Raji (cell line): ENCODE data around the gene DOCK6.

Experiments used
- POLR2A ChIP-seq: IDR thresholded peaks from 2 replicates; pipeline ENCODE4 v1.6.1; 2011; ENCODE audit warnings: low read depth, low read length, control low read depth; ENCODE audit not compliant: insufficient read depth

DOCK6 gene

DNA sequence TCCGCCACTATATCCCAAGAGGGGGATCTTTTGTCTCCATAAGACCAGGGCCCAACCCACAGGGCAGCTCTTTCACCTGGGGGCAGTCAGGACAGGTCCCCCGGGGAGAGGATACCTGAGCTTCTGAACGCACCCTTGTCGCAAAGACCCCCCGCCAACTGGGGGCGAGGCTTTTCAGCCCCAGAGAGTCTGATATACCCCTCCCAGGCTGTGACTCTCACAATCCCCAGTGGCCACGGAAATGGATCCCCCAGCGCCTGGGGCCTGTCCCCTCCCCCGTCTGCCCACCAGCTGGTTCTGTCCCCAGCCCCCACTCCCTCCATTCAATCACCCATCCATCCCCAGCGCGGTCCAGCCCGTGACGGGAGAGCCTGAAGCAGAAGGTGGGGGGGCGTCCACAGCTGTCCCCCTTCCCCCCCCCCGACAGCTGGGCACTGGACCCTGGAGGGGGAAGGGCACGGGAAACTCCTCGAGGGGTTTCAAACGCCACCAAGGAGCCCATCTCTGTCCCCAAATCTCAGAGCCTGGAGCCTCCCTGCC is 823 bp downstream of the DOCK6 start:
- no peak for TF ChIP-seq POLR2A

DNA sequence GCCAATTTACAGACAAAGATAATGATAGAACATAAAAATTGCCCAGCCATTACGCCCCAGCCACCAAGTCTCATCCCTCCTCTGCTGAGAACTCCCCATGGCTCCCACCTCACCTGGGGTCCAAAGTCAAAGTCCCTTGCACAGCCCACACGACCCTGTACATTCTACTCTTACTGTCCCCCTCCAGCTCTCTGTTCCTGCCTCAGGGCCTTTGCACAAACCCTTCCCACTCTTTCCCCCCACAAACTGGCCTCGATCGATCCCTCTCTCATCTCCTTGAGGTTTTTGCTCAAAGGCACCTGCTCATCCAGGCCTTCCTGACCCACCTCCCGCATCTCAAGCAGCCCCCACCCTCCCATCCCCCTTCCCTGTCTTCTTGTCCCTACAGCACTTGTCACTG is 1.3 kb downstream of the DOCK6 start:
- TF ChIP-seq POLR2A = no peak

DNA sequence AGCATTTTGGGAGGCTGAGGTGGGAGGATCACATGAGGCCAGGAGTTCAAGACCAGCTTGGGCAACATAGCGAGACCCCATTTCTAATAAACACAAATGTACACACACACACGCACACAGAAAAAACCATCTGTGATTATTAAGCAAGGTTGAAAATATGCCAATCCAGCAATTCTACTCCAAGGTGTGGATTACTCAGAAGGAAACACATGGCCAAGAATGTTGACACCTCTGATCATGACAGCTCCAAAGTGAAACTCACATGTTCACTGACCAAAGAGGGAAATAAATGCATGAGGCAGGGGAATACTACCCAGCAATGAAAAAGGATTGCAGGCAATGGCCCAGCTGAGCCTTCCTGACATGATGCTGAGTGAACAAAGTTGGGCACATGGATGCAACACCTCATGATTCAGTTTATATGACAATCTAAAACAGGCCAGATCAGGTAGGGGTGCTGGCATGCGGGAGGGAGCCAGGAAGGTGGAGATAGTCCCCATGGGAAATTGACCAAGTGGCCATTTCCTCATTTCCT is 4.4 kb downstream of the DOCK6 start:
- TF ChIP-seq POLR2A = no peak

DNA sequence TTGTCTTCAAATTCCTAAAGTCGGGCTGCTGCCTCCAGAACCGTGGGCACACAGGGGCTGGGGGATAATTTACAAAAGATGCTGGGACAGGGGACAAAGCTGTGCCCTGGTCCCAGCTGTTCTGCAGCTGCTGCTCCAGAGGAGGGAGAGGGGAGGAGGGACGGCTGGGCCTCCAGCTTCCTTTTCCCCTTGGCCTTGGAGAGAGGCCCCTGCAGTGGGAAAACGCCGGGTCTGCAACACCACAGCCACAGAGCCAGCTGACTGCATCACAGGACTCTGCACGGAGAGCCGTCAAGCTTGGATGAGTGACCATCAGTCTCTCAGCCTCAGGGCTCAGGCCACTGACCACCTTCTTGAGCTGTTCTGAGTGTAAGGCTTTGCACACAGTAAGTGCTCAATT is 6.1 kb downstream of the DOCK6 start:
- no peak for TF ChIP-seq POLR2A

DNA sequence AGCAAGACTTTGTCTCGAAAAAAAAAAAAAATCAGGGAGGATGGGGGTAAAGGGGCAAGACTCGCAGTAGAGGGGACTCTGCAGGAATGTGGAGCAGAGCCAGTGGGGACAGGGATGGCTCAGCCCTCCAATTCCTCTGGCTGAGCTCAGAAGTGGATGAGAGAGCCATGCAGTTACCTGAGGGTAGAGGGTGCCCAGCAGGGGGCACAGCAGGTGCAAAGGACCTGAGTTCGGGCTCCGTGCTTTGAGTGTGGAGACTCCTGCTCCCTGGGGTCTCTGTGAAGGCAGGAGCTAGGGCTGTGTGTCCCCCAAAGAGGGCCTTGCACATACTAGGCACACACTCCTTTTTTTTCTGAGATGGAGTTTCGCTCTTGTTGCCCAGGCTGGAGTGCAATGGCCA is 7.7 kb downstream of the DOCK6 start:
- no peak for TF ChIP-seq POLR2A

DNA sequence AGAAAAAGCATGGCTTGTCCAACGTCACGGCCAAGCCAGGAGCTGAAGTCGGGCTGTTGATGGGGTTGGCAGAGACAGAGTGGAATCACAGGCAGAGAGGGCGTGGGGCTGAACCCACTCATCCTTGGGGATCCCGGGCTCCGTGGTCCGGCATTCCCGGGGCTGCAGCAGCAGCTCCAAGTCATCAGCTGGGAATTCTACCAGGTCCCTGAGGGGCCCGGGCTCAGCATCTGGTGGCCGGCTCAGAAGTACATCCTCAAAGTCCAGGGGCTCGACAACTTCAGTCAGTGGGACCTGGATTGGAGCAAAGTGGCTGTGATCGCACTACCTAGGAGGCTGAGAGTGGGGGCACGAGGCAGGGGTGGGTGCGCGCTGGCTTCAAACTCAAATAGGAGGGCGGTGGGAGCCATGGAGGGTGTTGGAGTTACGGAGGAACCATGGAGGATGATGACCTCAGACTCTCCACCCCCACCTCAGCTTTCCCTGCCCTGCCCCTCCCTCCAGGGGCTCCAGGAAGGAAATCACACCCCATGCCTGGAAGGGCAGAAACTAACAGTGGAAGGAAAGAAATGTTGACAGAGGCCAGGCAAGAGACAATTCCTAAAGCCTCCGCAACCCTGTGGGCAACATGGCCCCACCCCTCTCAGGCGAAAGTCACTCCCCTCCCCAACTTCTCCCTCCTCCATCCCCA is 9.5 kb downstream of the DOCK6 start:
- no peak for TF ChIP-seq POLR2A

DNA sequence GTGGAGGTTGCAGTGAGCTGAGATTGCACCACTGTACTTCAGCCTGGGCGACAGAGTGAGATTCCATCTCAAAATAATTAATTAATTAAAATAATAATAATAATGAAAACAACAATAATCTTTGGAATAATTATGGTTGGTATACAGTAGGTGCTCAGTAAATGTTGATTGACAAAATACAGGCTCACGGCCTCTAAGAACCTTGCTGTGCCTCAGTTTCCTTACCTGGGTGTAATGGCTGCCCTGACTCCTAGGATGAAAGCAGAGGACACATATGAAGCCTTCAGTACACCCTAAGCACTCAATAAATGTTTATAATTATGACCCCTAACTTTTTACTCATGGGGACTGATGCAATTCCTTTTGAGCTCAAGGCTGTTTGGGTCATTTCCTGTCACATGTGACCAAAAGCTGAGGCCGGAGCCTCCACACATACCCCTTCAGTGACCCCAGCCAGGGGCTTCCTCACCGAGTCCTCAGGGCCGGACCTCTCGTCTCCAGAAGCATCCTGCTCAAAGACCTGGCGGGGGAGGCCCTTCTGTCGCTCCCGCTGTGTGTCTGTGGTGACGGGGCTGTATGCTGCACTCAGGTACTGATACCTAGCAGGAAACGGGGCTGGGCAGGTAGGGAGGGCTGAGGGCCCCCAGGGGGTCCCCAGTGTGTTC is 10.5 kb downstream of the DOCK6 start:
- no peak for TF ChIP-seq POLR2A

DNA sequence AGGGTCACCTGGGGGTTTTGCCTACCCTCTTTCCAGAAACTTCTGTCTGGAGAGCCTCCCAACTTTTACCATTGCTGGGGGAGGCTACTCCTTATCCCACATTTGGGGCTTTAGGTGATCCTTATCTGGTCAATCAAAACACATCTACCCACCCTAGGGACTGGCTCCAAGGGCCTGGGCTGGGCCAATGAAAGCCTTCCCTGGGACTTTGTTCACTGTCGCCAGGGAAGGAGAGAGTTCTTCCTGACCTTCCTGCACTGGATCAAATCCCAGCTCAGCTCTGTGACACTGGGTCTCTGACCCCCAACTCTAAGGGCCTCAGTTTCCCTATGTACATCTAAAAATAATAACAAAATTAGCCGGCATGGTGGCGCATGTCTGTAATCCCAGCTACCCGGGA is 11.1 kb downstream of the DOCK6 start:
- no peak for TF ChIP-seq POLR2A

DNA sequence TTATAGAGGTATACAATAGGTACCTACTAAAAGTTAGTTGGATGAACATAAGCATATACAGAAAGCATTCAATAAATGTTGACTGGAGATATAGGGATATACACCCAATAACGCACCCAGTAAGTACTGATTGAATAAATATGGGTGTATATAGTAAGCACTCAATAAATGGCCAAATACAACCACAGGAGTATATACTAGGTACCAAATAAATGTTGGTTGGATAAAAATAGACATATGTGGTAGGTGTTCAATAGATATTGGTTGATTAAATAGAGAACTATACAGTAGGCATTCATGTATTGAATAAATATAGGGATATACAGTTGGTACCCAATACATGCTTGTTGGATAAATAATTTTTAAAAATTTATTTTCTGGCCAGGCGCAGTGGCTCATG is 13.5 kb downstream of the DOCK6 start:
- no peak for TF ChIP-seq POLR2A

DNA sequence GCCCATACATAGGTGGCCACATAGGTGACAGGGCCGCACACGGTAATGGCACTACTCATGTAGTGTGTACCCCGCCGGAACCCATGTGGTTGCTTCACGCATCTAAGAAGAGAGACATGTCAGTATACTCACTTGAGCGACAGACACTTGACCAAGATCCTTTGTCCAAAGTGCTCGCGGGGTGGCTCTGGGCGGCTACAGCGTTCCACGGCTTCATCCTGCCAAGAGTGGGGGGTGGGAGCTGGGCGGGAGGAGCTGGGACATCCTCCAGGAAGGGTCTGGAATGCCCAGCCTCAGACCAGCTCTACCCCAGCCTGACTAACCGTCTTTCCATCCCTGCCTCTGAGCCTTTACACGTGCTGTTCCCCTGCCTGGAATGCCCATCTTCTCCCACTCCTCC is 14.4 kb downstream of the DOCK6 start:
- TF ChIP-seq POLR2A = no peak

DNA sequence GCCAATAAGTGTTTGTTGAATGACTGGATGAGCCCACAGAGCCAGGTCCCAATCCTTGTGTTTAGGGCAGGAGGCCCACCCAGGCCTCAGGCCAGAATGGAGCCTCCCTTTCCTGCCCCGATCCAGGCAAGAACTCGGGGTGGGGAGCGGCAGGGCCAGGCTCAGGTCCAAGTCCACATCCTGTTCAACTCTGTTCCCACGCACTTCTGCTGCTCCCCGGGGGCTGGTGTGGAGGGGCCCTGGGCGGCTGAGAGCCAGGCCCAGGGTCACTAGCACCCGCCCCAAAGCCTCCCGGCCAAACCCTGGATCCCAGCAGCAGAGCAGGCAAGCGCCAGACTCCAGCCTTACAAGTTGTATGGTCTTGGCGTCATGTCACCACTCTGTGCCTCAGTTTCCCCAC is 14.9 kb downstream of the DOCK6 start:
- no peak for TF ChIP-seq POLR2A

DNA sequence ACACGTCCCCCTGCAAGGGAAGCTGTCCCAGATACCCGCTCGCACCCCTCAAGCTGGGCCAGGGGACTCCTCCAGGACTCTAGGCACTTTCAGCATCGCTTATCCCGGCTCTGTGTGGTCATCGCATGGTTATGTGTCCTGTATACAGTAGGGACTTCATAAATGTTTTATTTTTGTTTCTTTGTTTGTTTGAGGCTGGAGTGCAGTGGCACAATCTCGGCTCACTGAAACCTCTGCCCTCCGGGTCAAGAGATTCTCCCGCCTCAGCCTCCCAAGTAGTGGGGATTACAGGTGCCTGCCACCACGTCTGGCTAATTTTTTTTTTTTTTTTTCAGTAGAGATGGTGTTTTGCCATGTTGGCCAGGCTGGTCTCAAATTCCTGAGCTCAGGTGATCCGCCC is 15.4 kb downstream of the DOCK6 start:
- no peak for TF ChIP-seq POLR2A

DNA sequence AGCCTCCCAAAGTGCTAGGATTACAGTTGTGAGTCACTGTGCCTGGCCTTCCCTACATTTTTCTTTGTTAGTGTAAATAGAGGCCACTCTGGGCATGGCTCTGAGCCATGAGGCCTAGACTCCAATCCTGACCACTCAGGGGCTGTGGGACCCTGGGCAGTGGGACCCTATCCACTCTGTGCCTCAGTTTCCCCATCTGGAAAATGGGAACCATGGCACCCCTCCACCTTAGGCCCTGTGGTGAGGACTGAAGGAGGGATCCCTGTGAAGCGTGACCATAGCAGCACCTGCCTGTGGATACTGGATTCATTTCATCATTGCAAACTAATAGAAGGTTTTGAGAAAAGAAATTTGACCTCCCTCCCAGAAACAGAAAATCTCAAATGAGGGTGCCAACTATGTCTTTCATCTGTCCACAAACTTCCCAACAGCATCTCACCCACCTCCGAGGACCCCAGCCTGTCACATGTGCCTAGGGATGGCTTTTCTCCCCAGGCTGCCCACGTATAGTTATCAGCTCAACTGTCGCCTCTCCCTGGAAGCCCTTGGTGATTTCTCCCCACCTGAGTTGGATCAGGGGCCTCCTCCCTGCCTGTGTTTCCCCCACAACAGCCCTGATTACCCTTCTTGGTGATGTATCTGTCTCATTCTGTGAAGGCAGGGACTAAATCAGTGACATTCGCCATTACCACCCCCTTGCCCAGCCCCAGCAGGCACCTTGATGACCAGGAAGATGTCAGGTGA is 17.3 kb downstream of the DOCK6 start:
- no peak for TF ChIP-seq POLR2A

DNA sequence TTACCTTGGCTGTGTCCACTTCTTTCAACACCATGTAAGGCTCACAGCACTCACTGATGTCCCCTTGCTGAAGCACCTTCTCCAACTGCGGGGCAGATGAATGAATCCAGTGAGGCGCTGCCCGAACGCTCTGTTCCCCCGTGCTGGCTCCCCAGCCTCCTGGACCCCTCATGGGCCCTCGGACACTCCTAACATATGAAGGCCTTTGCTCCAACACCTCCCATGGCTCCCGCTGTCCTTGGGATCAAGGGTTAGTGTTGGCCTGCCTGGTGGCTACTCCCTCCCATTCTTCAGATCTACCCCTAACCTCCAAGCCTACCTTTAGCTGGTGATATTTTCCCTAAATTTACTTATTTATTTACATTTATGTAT is 18.5 kb downstream of the DOCK6 start:
- no peak for TF ChIP-seq POLR2A

DNA sequence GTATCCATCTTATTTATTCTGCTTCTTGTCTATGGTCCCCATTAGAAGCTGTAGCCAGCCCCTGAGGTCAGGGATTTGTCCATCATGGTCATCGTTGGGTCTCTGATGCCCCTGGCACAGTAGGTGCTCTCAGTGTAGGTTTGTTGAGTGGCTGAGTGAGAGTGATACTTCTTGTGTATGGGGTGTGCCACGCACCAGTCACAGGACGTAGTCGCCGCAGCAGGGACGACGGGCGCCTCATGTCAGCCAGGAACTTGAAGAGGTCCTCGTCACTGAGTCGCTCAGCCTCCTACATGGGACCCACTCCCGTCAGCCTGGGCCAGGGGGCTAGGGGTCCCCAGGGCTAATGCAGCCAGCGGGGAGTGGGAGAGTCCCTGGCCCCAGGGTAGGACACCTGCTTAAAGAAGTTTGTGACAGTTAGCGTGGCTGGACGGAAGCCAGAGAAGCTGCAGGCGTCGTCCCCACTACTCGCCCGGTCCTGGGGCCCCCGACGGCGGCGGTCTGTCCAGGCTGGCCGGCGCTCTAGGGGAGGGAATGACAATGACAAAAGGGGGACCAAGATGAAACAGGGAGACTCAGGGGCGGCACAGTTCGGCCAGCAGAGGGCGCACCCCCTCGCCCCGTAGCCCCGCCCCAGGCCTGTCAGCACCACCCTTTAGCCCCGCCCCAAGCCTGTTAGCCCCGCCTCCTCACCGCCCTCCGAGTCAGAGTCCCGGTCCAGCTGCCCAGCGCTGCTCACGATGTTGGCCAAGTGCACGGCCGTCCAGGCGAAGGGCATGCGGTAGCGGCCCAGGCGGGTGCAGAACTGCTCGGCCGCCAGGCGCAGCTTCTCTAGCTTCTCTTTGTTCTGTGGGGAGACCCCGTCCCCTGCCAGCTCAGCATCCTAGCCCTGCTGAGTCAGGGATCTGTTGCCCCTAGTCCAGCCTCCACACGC is 19.2 kb downstream of the DOCK6 start:
- TF ChIP-seq POLR2A = no peak
